SKM-1 treated with dmso at 0.1 percent for 144 hours (cell line): ENCODE results near the gene ASPHD2.

Experiments
- DNase-seq: peaks from one replicate; lab custom pipeline; 2025; ENCODE audit not compliant: unreplicated experiment; lab: John Stamatoyannopoulos, UW

The ASPHD2 gene

GRCh38 chr22:26471522-26471921 lies 42.5 kb downstream of the ASPHD2 start:
- no peak for DNase-seq

GRCh38 chr22:26474682-26475081 lies 45.6 kb downstream of the ASPHD2 start:
- no peak for DNase-seq

- DNase-seq = peak; percentile 32
Observed at GRCh38 chr22:26476705-26477340, 47.8 kb downstream of the ASPHD2 start.

GRCh38 chr22:26477341-26477731 lies 48.3 kb downstream of the ASPHD2 start:
- no peak for DNase-seq

GRCh38 chr22:26479043-26479791 lies 50.2 kb downstream of the ASPHD2 start:
- DNase-seq = no peak

- DNase-seq = peak; percentile 29
Observed at GRCh38 chr22:26479792-26480610, 50.9 kb downstream of the ASPHD2 start.

GRCh38 chr22:26480611-26480932 lies 51.5 kb downstream of the ASPHD2 start:
- DNase-seq = no peak

- DNase-seq = no peak
Observed at GRCh38 chr22:26481112-26481693, 52.1 kb downstream of the ASPHD2 start.

GRCh38 chr22:26481694-26482093 lies 52.6 kb downstream of the ASPHD2 start:
- DNase-seq = no peak

- no peak for DNase-seq
Observed at GRCh38 chr22:26482161-26482560, 53.1 kb downstream of the ASPHD2 start.

- no peak for DNase-seq
Observed at GRCh38 chr22:26483043-26483438, 54.0 kb downstream of the ASPHD2 start.

- DNase-seq = peak; percentile 78
Observed at GRCh38 chr22:26483439-26484359, 54.6 kb downstream of the ASPHD2 start, which contains the start of the genes HPS4 and SRRD. TSS of gene HPS4 (minus strand) at chr22:26483783. CDS start at chr22:26481762, 2,021 bp downstream. TSS of gene SRRD (plus strand) at chr22:26483877. CDS start at chr22:26483891, 14 bp downstream.

GRCh38 chr22:26484360-26484706 lies 55.3 kb downstream of the ASPHD2 start:
- no peak for DNase-seq

GRCh38 chr22:26485013-26485412 lies 56.0 kb downstream of the ASPHD2 start:
- no peak for DNase-seq

- DNase-seq = no peak
Observed at GRCh38 chr22:26485806-26486390, 56.8 kb downstream of the ASPHD2 start.

GRCh38 chr22:26486394-26486793 lies 57.3 kb downstream of the ASPHD2 start:
- DNase-seq = no peak

GRCh38 chr22:26487996-26488395 lies 58.9 kb downstream of the ASPHD2 start:
- no peak for DNase-seq

- no peak for DNase-seq
Observed at GRCh38 chr22:26489447-26490036, 60.5 kb downstream of the ASPHD2 start.

GRCh38 chr22:26492220-26492619 lies 63.2 kb downstream of the ASPHD2 start:
- no peak for DNase-seq

GRCh38 chr22:26494506-26494905 lies 65.4 kb downstream of the ASPHD2 start:
- DNase-seq = no peak
